ENCODE measurements around the gene LOXL3. TPM values are rescaled to one million over a fixed set of nuclear protein-coding genes. Genes with fewer than 3 reads are reported as not detected.

The LOXL3 gene
- polyA plus RNA-seq, 1 donor from 2014 or later: 20.1 TPM

- Histone ChIP-seq H3F3A (ENCODE audit: insufficient read depth, low read length, poor library complexity, severe bottlenecking) (no peaks in the 10 kb centered on the region), H3K9ac (ENCODE audit: low read length) (no peak overlapping the region), H3K27me3 (ENCODE audit: insufficient read depth, low read depth, low read length) (no peaks in the 10 kb centered on the region), H3K27ac (ENCODE audit: low read length) (no peak overlapping the region), H3K79me2 (replicated peaks; ENCODE audit: insufficient read depth, low read length) (no peaks in the 10 kb centered on the region), H3K9me2 (ENCODE audit: insufficient read depth, low read length) (no peaks in the 10 kb centered on the region), H3K9me3 (ENCODE audit: low read length) (no peaks in the 10 kb centered on the region), H2AFZ (ENCODE audit: low read depth, low read length) (no peak overlapping the region), H3K4me3 (ENCODE audit: low read length) (no peak overlapping the region), H4K20me1 (ENCODE audit: insufficient read depth) (no peaks in the 10 kb centered on the region), H3K4me2 (ENCODE audit: low read length) (no peak overlapping the region), H3K36me3 (ENCODE audit: insufficient read depth, low read length) (no peaks in the 10 kb centered on the region)
- TF ChIP-seq MXI1 (conservative IDR thresholded peaks at IDR 0.05; ENCODE audit: poor library complexity, severe bottlenecking) (no peak), SMC3 (conservative IDR thresholded peaks at IDR 0.05; ENCODE audit: poor library complexity) (no peak), EZH2 (IDR thresholded peaks at IDR 0.05; ENCODE audit: borderline replicate concordance, insufficient read depth, low read length, poor library complexity, severe bottlenecking) (no peak), POLR2AphosphoS5 (IDR thresholded peaks at IDR 0.05) (no peak), TAF1 (IDR thresholded peaks at IDR 0.05; ENCODE audit: low read depth) (no peak), REST (IDR thresholded peaks at IDR 0.05; ENCODE audit: borderline replicate concordance) (no peak), RAD21 (conservative IDR thresholded peaks at IDR 0.05) (no peak), CTCF (IDR thresholded peaks at IDR 0.05; ENCODE audit: poor library complexity, severe bottlenecking) (no peak), EP300 (conservative IDR thresholded peaks at IDR 0.05; ENCODE audit: poor library complexity, severe bottlenecking) (no peak)
Observed at GRCh38 chr2:74588664-74589063, 34.9 kb upstream of the LOXL3 start.

- H3K27me3 ChIP-seq (ENCODE audit: insufficient read depth, low read depth, low read length): no peaks in the 10 kb centered on the region
- H4K20me1 ChIP-seq (ENCODE audit: insufficient read depth): no peaks in the 10 kb centered on the region
- H3K79me2 ChIP-seq (replicated peaks; ENCODE audit: insufficient read depth, low read length): no peaks in the 10 kb centered on the region
- no peaks in the 10 kb centered on the region for H3K9me3 ChIP-seq (ENCODE audit: low read length)
- no peaks in the 10 kb centered on the region for H3K36me3 ChIP-seq (ENCODE audit: insufficient read depth, low read length)
- H2AFZ ChIP-seq (ENCODE audit: low read depth, low read length): peak overlapping the region; percentile 7
- no peak for TF ChIP-seq POLR2AphosphoS5 (IDR thresholded peaks at IDR 0.05)
- peak; percentile 92 for TF ChIP-seq RAD21 (conservative IDR thresholded peaks at IDR 0.05)
- no peak for TF ChIP-seq EP300 (conservative IDR thresholded peaks at IDR 0.05; ENCODE audit: poor library complexity, severe bottlenecking)
- no peak for TF ChIP-seq TAF1 (IDR thresholded peaks at IDR 0.05; ENCODE audit: low read depth)
- no peak for TF ChIP-seq EZH2 (IDR thresholded peaks at IDR 0.05; ENCODE audit: borderline replicate concordance, insufficient read depth, low read length, poor library complexity, severe bottlenecking)
- peak; percentile 88 for TF ChIP-seq CTCF (IDR thresholded peaks at IDR 0.05; ENCODE audit: poor library complexity, severe bottlenecking)
- TF ChIP-seq MXI1 (conservative IDR thresholded peaks at IDR 0.05; ENCODE audit: poor library complexity, severe bottlenecking): no peak
- TF ChIP-seq REST (IDR thresholded peaks at IDR 0.05; ENCODE audit: borderline replicate concordance): no peak
- TF ChIP-seq SMC3 (conservative IDR thresholded peaks at IDR 0.05; ENCODE audit: poor library complexity): peak; percentile 86
- no peak overlapping the region for H3K9ac ChIP-seq (ENCODE audit: low read length)
- no peaks in the 10 kb centered on the region for H3F3A ChIP-seq (ENCODE audit: insufficient read depth, low read length, poor library complexity, severe bottlenecking)
- no peaks in the 10 kb centered on the region for H3K9me2 ChIP-seq (ENCODE audit: insufficient read depth, low read length)
- no peak overlapping the region for H3K4me3 ChIP-seq (ENCODE audit: low read length)
- H3K27ac ChIP-seq (ENCODE audit: low read length): no peak overlapping the region
- H3K4me2 ChIP-seq (ENCODE audit: low read length): no peak overlapping the region
Observed at GRCh38 chr2:74587664-74588277, 34.0 kb upstream of the LOXL3 start.
